Suprapubic skin (tissue), 4 donors: ENCODE results near the gene PCGF1. TPM values are rescaled to one million over a fixed set of nuclear protein-coding genes. Genes with fewer than 3 reads are reported as not detected.

Experiments
- DNase-seq, 2 donors: peaks; one replicate each; pipeline ENCODE4 v3.0.0-alpha.2; 2019; ENCODE audit warnings: low spot score in 2 of 2
- H3K27ac ChIP-seq: fragments of 200-600 bp; sonication (generic); one replicate; pipeline ENCODE4 v1.5.1; 2019
- H3K27me3 ChIP-seq: fragments of 200-600 bp; sonication (generic); one replicate; pipeline ENCODE4 v1.5.1; 2019
- H3K36me3 ChIP-seq: fragments of 200-600 bp; sonication (generic); one replicate; pipeline ENCODE4 v1.5.1; 2019
- H3K4me1 ChIP-seq: fragments of 200-600 bp; sonication (generic); one replicate; pipeline ENCODE4 v1.5.1; 2019
- H3K4me3 ChIP-seq: fragments of 200-600 bp; sonication (generic); one replicate; pipeline ENCODE4 v1.5.1; 2019; ENCODE audit warnings: mild to moderate bottlenecking
- H3K9me3 ChIP-seq: fragments of 200-600 bp; sonication (generic); one replicate; pipeline ENCODE4 v1.5.1; 2019
- CTCF ChIP-seq, 2 donors: fragments of 200-600 bp in 1 of 2; fragments of 450-650 bp in 1 of 2; sonication (generic) in 1 of 2; IDR thresholded peaks; one replicate each; pipeline ENCODE4 v1.5.1; 2016 to 2019; ENCODE audit warnings: antibody characterized with exemption in 2 of 2, mild to moderate bottlenecking in 1 of 2, moderate library complexity in 1 of 2
- EP300 ChIP-seq: sonication (generic); formaldehyde crosslinking; IDR thresholded peaks from one replicate; pipeline ENCODE4 v1.6.1; 2017; ENCODE audit warnings: antibody characterized with exemption
- POLR2A ChIP-seq, 2 donors: fragments of 450-650 bp; IDR thresholded peaks; one replicate each; pipeline ENCODE4 v1.6.1; 2017; ENCODE audit warnings: antibody characterized with exemption in 2 of 2, mild to moderate bottlenecking in 2 of 2, moderate library complexity in 2 of 2
- POLR2AphosphoS5 ChIP-seq, 3 donors: sonication (generic); formaldehyde crosslinking; IDR thresholded peaks; one replicate each; pipeline ENCODE4 v1.6.1; 2017; ENCODE audit warnings: antibody characterized with exemption in 3 of 3
- WGBS: methylation state at CpG from one replicate; pipeline ENCODE4 v1.1.5; 2018; 5-methylcytosine and 5-hydroxymethylcytosine counted together
- total RNA-seq, 4 donors: library from RNA; depleted of rRNA; stranded (reverse); fragments of >200 nt; gene quantifications; one replicate each; pipeline ENCODE4 v1.1.0, GENCODE V29; 2016

PCGF1 gene
- total RNA-seq, 4 donors from 2014 or later, result 15.6 to 77.0 (median 19.7) TPM

- H3K4me1 ChIP-seq, result peaks cover 31% of the 10 kb centered on the region
- peaks cover 3% of the 10 kb centered on the region for H3K36me3 ChIP-seq
- peak; percentile 98 to 99 for DNase-seq
- H3K9me3 ChIP-seq, result no peaks in the 10 kb centered on the region
- no peaks in the 10 kb centered on the region for H3K27me3 ChIP-seq
- 2% methylated on average over 28 of the region's 50 CpGs for WGBS
- peak within 1 kb of the TSS; percentile 79 for H3K4me3 ChIP-seq
- peak within 1 kb of the TSS; percentile 82 for H3K27ac ChIP-seq
- TF ChIP-seq POLR2A (IDR thresholded peaks at IDR 0.05), result no peak
- peak in 2 of 3 donors; percentile 48 to 65 for TF ChIP-seq POLR2AphosphoS5 (IDR thresholded peaks at IDR 0.05)
- no peak for TF ChIP-seq EP300
- TF ChIP-seq CTCF (IDR thresholded peaks at IDR 0.05), result peak; percentile 66 to 87
Observed at GRCh38 chr2:74482801-74483674, 24.5 kb downstream of the PCGF1 start, which contains the start of the genes CCDC142 and TTC31. Gene CCDC142 (minus strand): TSS chr2:74482998. CDS start chr2:74482837, 161 bp downstream. Gene TTC31 (plus strand): TSS chr2:74483081. CDS start chr2:74483096, 15 bp downstream.

GRCh38 chr2:74481961-74482800, 25.3 kb downstream of the PCGF1 start:
- Histone ChIP-seq H3K27me3 (no peaks in the 10 kb centered on the region), H3K27ac (peak overlapping the region; percentile 82), H3K4me1 (peaks cover 31% of the 10 kb centered on the region), H3K4me3 (peak overlapping the region; percentile 79), H3K9me3 (no peaks in the 10 kb centered on the region), H3K36me3 (peaks cover 3% of the 10 kb centered on the region)
- WGBS, result no CpG with 5 or more reads among the region's 80 CpGs
- TF ChIP-seq POLR2A (IDR thresholded peaks at IDR 0.05) (no peak), POLR2AphosphoS5 (IDR thresholded peaks at IDR 0.05) (peak in 1 of 3 donors; percentile 23)
- DNase-seq, result no peak

- 50% methylated on average over 3 of the region's 3 CpGs for whole genome bisulfite sequencing
- Histone ChIP-seq H3K36me3 (peaks cover 3% of the 10 kb centered on the region), H3K9me3 (no peaks in the 10 kb centered on the region), H3K4me1 (peaks cover 31% of the 10 kb centered on the region), H3K4me3 (peak overlapping the region; percentile 79), H3K27ac (no peak overlapping the region), H3K27me3 (no peaks in the 10 kb centered on the region)
- TF ChIP-seq EP300 (no peak), POLR2A (IDR thresholded peaks at IDR 0.05) (no peak), CTCF (IDR thresholded peaks at IDR 0.05) (no peak), POLR2AphosphoS5 (IDR thresholded peaks at IDR 0.05) (no peak)
- no peak for DNase-seq
Observed at GRCh38 chr2:74481431-74481830, 26.1 kb downstream of the PCGF1 start.

- Histone ChIP-seq H3K4me1 (peaks cover 20% of the 10 kb centered on the region), H3K4me3 (no peak overlapping the region), H3K9me3 (no peaks in the 10 kb centered on the region), H3K27me3 (no peaks in the 10 kb centered on the region), H3K27ac (no peak overlapping the region), H3K36me3 (peaks cover 17% of the 10 kb centered on the region)
- TF ChIP-seq CTCF (IDR thresholded peaks at IDR 0.05) (no peak), EP300 (no peak), POLR2A (IDR thresholded peaks at IDR 0.05) (no peak), POLR2AphosphoS5 (IDR thresholded peaks at IDR 0.05) (no peak)
- no peak for DNase-seq
- WGBS, result 95% methylated on average over 5 of the region's 5 CpGs
Observed at GRCh38 chr2:74474899-74475298, 32.6 kb downstream of the PCGF1 start.

GRCh38 chr2:74474481-74474880, 33.0 kb downstream of the PCGF1 start:
- peaks cover 17% of the 10 kb centered on the region for H3K36me3 ChIP-seq
- no peaks in the 10 kb centered on the region for H3K9me3 ChIP-seq
- H3K4me1 ChIP-seq, result peaks cover 20% of the 10 kb centered on the region
- no peak overlapping the region for H3K27ac ChIP-seq
- no peak overlapping the region for H3K4me3 ChIP-seq
- no peaks in the 10 kb centered on the region for H3K27me3 ChIP-seq
- TF ChIP-seq EP300 (no peak), POLR2A (IDR thresholded peaks at IDR 0.05) (no peak), POLR2AphosphoS5 (IDR thresholded peaks at IDR 0.05) (no peak), CTCF (IDR thresholded peaks at IDR 0.05) (no peak)
- DNase-seq, result no peak
- 71% methylated on average over 1 of the region's 6 CpGs for WGBS
